GM18499 (cell line): ENCODE measurements around the gene ENTHD1.
"Not testable (repeated sequence)": the region's sequence is repeated elsewhere in the genome, so short reads cannot be mapped to it uniquely, and the experiment has no call there.

Source experiments
- ATAC-seq: cut with Tn5 transposase; IDR thresholded peaks from one replicate; pipeline ENCODE4 v1.9.1; 2021; ENCODE audit warnings: moderate number of reproducible peaks; ENCODE audit not compliant: insufficient read depth, unreplicated experiment

The ENTHD1 gene

GRCh38 chr22:39738746-39739145 lies 154.8 kb downstream of the ENTHD1 start:
- no peak for ATAC-seq

- ATAC-seq, result no peak
These were observed 157.8 kb downstream of the ENTHD1 start for GRCh38 chr22:39735776-39736175.

- ATAC-seq, result no peak
These were observed 158.7 kb downstream of the ENTHD1 start for GRCh38 chr22:39734866-39735265.

- ATAC-seq, result not testable (repeated sequence)
These were observed 159.5 kb downstream of the ENTHD1 start for GRCh38 chr22:39734046-39734445.

GRCh38 chr22:39733191-39733590 lies 160.4 kb downstream of the ENTHD1 start:
- ATAC-seq, result no peak

GRCh38 chr22:39732625-39733024 lies 160.9 kb downstream of the ENTHD1 start:
- no peak for ATAC-seq

- no peak for ATAC-seq
These were observed 161.5 kb downstream of the ENTHD1 start for GRCh38 chr22:39731881-39732555.

- ATAC-seq, result no peak
These were observed 162.1 kb downstream of the ENTHD1 start for GRCh38 chr22:39731481-39731880.

GRCh38 chr22:39729141-39729934 lies 164.2 kb downstream of the ENTHD1 start:
- no peak for ATAC-seq

GRCh38 chr22:39728236-39728860 lies 165.2 kb downstream of the ENTHD1 start:
- no peak for ATAC-seq

- ATAC-seq, result no peak
These were observed 166.0 kb downstream of the ENTHD1 start for GRCh38 chr22:39727541-39727940.

GRCh38 chr22:39725351-39726035 lies 168.1 kb downstream of the ENTHD1 start:
- no peak for ATAC-seq

GRCh38 chr22:39724857-39725256 lies 168.7 kb downstream of the ENTHD1 start:
- no peak for ATAC-seq

GRCh38 chr22:39724390-39724789 lies 169.2 kb downstream of the ENTHD1 start:
- no peak for ATAC-seq

- ATAC-seq, result no peak
These were observed 169.6 kb downstream of the ENTHD1 start for GRCh38 chr22:39723899-39724351.

GRCh38 chr22:39723463-39723862 lies 170.1 kb downstream of the ENTHD1 start:
- ATAC-seq, result no peak

GRCh38 chr22:39722501-39722900 lies 171.1 kb downstream of the ENTHD1 start:
- ATAC-seq, result no peak

- no peak for ATAC-seq
These were observed 171.6 kb downstream of the ENTHD1 start for GRCh38 chr22:39722032-39722325.

GRCh38 chr22:39721206-39722031 lies 172.1 kb downstream of the ENTHD1 start:
- no peak for ATAC-seq
